Body of pancreas (tissue), 4 donors: Measurements from ENCODE around the gene ENO2. TPM values are rescaled to one million over a fixed set of nuclear protein-coding genes. Genes with fewer than 3 reads are reported as not detected.
A peak's percentile ranks its signal among the peaks of the same experiment; 100 is the strongest.
"Not testable (repeated sequence)": the region's sequence is repeated elsewhere in the genome, so short reads cannot be mapped to it uniquely, and the experiment has no call there.

Source experiments
- ATAC-seq: fragments of 150-250 bp; one replicate; pipeline ENCODE4 v1.9.1; 2016
- DNase-seq, 4 donors: peaks; one replicate each; pipeline ENCODE4 v3.0.0-alpha.2; 2019
- H3K27ac ChIP-seq, 4 donors: fragments of 200-600 bp; sonication (generic); 1 replicate in 3 of 4; 2 replicates in 1 of 4; pipeline versions ENCODE4 v1.5.1 to v1.6.1; 2016 to 2019; ENCODE audit warnings: mild to moderate bottlenecking in 1 of 4, mixed read lengths in 1 of 4, moderate library complexity in 1 of 4
- H3K27me3 ChIP-seq, 2 donors: fragments of 200-600 bp; sonication (generic); one replicate each; pipeline ENCODE4 v1.6.0; 2016; ENCODE audit warnings: mild to moderate bottlenecking in 1 of 2
- H3K36me3 ChIP-seq, 2 donors: fragments of 200-600 bp; sonication (generic); replicated peaks in 1 of 2; 2 replicates each; pipeline ENCODE4 v1.5.1; 2016; ENCODE audit warnings: low read depth in 2 of 2; ENCODE audit not compliant: insufficient read depth in 1 of 2
- H3K4me1 ChIP-seq: fragments of 200-600 bp; sonication (generic); one replicate; pipeline ENCODE4 v1.6.0; 2016
- H3K4me3 ChIP-seq, 2 donors: fragments of 200-600 bp; sonication (generic); 1 replicate in 1 of 2; 2 replicates in 1 of 2; pipeline ENCODE4 v1.5.1; 2016 to 2019
- H3K9me3 ChIP-seq, 3 donors: fragments of 200-600 bp; sonication (generic); 1 replicate in 2 of 3; 2 replicates in 1 of 3; pipeline ENCODE4 v1.5.1; 2016
- POLR2A ChIP-seq, 3 donors: fragments of 450-650 bp; IDR thresholded peaks; one replicate each; pipeline ENCODE4 v1.6.1; 2016; ENCODE audit warnings: antibody characterized with exemption in 3 of 3, mild to moderate bottlenecking in 2 of 3
- WGBS, 2 donors: methylation state at CpG; one replicate each; pipeline ENCODE4 v1.1.5; 2017; 5-methylcytosine and 5-hydroxymethylcytosine counted together
- intact Hi-C: fragments of 100-400 bp; cut with DNase I; formaldehyde crosslinking; loops from one replicate; pipeline ENCODE4 v1.15.1; 2023
- total RNA-seq, 2 donors: library from RNA; depleted of rRNA; stranded (reverse); fragments of >200 nt; gene quantifications; one replicate each; pipeline ENCODE4 v1.1.0, GENCODE V29; 2016
- TF ChIP-seq, protein P1 (sequence below), 7 experiments: fragments of 450-650 bp in 4 of 7; fragments of 200-600 bp in 3 of 7; sonication (generic) in 3 of 7; IDR thresholded peaks; one replicate each; pipeline ENCODE4 v1.5.1; 2016 to 2019; ENCODE audit warnings: antibody characterized with exemption in 7 of 7

The ENO2 gene
- total RNA-seq, 2 donors from 2014 or later: 4.4 to 11.9 TPM

DNA sequence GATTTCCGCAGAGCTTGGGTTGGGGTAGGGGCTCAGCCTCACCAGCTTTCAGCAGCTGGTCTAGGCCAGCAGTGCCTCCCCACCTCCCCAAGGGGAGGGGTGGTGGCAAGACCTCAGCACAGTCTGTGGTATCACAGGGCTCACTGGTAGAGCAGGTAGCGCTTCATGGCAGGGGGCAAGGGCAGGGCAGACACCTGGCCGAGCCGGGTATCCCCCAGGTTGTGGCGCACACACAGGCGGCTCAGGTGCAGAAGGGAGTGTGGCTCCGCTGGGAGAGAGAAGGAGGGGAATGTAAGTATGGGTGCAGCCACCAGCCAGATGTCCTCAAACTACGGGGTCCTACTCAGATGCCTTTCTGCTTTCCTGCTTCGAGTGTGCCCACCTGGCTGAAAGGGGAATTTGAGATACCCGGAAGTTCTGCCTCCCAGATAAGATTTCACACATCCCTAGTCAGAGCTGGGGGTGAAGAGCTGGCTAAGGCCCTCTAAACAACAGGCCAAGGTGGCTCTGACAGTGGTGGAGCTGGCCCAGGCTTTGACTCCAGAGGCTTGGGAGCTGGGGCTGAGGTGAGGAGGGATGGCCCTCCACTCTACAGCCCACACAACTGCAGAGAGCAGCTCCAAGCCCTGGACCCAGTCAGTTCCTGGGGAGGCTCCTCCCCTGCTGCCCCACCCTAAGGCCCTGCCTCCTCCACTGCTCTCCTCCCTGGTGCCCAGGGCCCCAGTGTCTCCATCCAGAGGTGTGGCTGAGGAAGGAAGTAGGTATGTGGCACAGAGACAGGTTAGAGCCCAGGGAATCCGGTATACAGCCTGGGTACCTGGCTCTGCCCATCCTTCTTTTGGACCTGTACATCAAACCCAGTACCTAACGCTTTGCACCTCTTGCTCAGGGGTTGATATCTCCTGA, 43.1 kb upstream of the ENO2 start:
- no peak for ATAC-seq
- Histone ChIP-seq H3K9me3 (no peaks in the 10 kb centered on the region), H3K36me3 (peaks cover 0 to 4% of the 10 kb centered on the region in 2 donors), H3K27ac (peak overlapping the region in 2 of 4 donors; percentile 54 to 82), H3K27me3 (no peaks in the 10 kb centered on the region), H3K4me1 (peaks cover 47% of the 10 kb centered on the region), H3K4me3 (no peak overlapping the region)
- intact Hi-C loops: no loop called here
- 59 to 69% methylated on average over 3 to 12 of the region's 12 CpGs for WGBS, 2 donors
- DNase-seq: no peak
- TF ChIP-seq, protein P1, sequence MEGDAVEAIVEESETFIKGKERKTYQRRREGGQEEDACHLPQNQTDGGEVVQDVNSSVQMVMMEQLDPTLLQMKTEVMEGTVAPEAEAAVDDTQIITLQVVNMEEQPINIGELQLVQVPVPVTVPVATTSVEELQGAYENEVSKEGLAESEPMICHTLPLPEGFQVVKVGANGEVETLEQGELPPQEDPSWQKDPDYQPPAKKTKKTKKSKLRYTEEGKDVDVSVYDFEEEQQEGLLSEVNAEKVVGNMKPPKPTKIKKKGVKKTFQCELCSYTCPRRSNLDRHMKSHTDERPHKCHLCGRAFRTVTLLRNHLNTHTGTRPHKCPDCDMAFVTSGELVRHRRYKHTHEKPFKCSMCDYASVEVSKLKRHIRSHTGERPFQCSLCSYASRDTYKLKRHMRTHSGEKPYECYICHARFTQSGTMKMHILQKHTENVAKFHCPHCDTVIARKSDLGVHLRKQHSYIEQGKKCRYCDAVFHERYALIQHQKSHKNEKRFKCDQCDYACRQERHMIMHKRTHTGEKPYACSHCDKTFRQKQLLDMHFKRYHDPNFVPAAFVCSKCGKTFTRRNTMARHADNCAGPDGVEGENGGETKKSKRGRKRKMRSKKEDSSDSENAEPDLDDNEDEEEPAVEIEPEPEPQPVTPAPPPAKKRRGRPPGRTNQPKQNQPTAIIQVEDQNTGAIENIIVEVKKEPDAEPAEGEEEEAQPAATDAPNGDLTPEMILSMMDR (IDR thresholded peaks at IDR 0.05): no peak
- TF ChIP-seq POLR2A (IDR thresholded peaks at IDR 0.05): peak in 1 of 3 donors; percentile 7

DNA sequence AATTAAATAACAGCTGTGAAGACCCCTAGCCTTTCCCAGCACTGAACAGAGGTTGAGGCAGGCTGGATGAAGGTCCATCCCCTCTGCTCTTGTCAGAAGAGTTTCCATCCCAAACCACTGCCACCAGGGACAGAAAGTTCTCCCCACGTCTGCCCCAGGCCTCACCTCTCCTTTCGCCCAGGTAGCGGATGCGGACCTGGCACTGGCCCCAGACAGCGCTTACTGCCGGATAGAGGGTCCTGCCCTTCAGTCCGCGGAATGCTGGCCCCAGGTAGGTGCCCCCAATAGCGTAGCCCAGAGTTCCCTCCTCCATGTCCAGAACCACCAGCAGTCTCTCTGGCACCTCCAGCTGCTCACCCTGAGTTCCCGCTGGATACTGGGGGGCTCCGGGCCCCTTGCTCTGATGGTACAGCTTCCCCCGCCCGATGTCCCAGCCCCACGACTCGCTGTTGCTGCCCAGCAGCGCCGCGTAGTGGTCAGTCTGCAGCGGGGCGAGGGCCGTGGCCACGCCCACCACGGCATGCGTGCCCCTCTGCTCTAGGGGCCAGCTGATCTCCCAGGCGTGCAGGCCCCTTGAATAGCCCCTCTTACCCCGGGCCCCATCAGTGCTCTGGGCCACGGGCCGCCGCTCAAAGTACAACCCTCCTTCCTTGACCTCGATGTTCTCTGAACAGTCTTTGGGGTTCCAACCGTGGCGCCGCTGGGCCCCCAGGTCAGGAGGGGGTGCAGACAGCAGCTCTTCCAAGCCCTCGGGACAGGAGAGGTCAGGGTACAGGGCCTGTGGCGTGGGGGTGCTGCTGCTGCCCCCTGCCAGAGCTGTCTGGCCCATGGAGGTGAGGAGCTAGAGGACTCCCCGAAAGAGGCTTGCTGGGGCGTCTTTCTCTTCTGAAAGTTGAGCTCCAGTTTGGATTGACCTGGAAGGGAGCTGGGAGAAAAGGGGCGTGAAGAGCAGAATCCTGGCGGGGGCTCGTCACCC, 42.0 kb upstream of the ENO2 start:
- Histone ChIP-seq H3K36me3 (peaks cover 0 to 4% of the 10 kb centered on the region in 2 donors), H3K4me1 (peaks cover 40% of the 10 kb centered on the region), H3K27me3 (no peaks in the 10 kb centered on the region), H3K4me3 (peak overlapping the region; percentile 20 to 75), H3K27ac (peak overlapping the region; percentile 8 to 82 (median 68)), H3K9me3 (no peaks in the 10 kb centered on the region)
- no peak for TF ChIP-seq POLR2A (IDR thresholded peaks at IDR 0.05)
- TF ChIP-seq, protein P1 (IDR thresholded peaks at IDR 0.05): peak; percentile 89 to 98 (median 94)
- ATAC-seq: peak; percentile 69
- peak; percentile 82 to 87 (median 84) for DNase-seq
- intact Hi-C loops: no loop called here
- WGBS, 2 donors: 0 to 1% methylated on average over 10 to 40 of the region's 40 CpGs

DNA sequence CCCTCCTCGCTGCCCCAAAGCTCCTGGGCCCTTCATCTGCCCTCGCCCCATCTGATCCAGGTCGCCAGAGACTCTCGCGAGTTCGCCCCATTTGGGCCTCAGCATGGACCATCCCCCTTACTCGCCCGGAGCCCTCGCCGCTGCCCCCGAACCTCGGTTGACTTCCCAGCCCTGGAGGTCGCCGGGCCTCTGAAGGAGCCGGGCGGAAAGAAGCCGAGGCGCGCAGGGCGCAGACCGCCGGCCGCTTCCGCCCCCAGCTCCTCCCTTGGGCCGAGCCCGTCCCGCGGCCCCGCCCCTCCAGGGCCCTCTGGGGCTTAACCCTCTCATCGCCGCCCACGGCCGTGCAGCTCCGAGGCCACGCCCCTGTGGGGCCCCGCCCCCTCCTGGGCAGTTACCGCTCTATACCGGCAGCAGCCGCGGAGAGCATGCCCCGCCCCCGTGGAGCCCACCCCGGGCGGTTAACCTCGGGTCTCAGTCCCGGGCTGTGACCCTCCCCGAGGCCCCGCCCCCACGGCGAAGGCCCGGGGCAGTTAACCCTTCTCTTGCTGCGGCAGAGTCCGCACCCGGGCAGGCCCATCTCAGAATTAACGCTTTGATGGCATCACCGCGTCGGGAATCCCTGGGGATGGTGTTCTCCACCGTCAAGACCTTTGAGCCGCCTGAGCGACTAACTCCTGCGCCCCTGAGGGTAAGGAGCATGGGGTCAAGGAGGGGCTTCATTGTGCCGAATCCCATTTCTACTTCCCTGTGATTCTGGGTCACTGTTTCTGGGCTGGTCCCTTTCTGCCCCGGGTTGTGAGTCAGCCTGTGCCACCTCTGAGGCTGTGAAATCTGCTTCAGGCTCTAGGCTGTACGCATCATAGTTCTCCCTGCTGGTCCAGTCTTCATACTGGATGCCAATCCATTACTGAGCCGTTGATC, 41.0 kb upstream of the ENO2 start, which contains the start of gene SPSB2:
TSS of gene SPSB2 (minus strand) at position 210 of the 921 bp plus-strand sequence. CDS start 402 bp downstream, outside the sequence.
- ATAC-seq (peak; percentile 94), DNase-seq (peak; percentile 98 to 99 (median 98))
- intact Hi-C loops: no loop called here
- Histone ChIP-seq H3K4me3 (peak within 1 kb of the TSS; percentile 33 to 75), H3K36me3 (peaks cover 0 to 4% of the 10 kb centered on the region in 2 donors), H3K4me1 (peaks cover 37% of the 10 kb centered on the region), H3K27me3 (no peaks in the 10 kb centered on the region), H3K9me3 (no peaks in the 10 kb centered on the region), H3K27ac (peak within 1 kb of the TSS; percentile 65 to 82 (median 76))
- WGBS, 2 donors: 0 to 1% methylated on average over 9 to 66 of the region's 66 CpGs
- TF ChIP-seq POLR2A (IDR thresholded peaks at IDR 0.05): peak; percentile 27 to 75 (median 63)
- TF ChIP-seq, protein P1 (IDR thresholded peaks at IDR 0.05): peak in 1 of 7 experiments; percentile 29

DNA sequence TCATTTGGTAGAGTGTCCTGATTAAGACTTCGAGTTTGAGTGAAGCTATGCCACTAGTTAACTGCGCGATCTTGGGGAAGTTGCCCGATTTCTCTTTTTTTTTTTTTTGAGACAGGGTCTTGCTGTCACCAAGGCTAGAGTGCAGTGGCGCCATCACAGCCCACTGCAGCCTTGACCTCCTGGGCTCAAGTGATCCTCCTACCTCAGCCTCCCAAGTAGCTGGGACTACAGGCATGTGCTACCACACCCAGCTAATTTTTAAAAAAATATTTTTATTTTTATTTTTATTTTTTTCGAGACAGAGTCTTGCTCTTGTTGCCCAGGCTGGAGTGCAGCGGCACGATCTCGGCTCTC, 40.4 kb upstream of the ENO2 start:
- H3K27me3 ChIP-seq, ATAC-seq, H3K9me3 ChIP-seq, intact Hi-C loops, H3K36me3 ChIP-seq, H3K4me3 ChIP-seq, DNase-seq: not testable (repeated sequence)
- H3K4me1 ChIP-seq: peaks cover 31% of the 10 kb centered on the region
- 45 to 54% methylated on average over 9 of the region's 9 CpGs for WGBS, 2 donors
- peak overlapping the region; percentile 65 to 82 (median 76) for H3K27ac ChIP-seq

DNA sequence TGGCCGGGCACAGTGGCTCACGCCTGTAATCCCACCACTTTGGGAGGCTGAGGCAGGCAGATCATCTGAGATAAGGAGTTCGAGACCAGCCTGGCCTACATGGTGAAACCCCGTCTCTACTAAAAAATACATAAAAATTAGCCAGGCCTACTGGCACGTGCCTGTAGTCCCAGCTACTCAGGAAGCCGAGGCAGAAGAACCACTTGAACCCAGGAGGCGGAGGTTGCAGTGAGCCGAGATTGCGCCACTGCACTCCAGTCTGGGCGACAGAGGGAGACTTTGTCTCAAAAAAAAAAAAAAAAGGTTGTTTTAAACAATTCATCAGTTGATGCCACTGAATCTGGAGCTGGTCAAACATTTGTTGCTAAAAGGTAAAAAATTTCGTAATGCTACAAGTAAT, 34.6 kb upstream of the ENO2 start:
- H3K4me3 ChIP-seq, intact Hi-C loops, H3K9me3 ChIP-seq, H3K27ac ChIP-seq, DNase-seq, H3K36me3 ChIP-seq, ATAC-seq, H3K27me3 ChIP-seq, H3K4me1 ChIP-seq: not testable (repeated sequence)
- 74 to 86% methylated on average over 11 of the region's 11 CpGs for WGBS, 2 donors
